ENCODE data around the gene DPEP2.
"Not testable (repeated sequence)": the region's sequence is repeated elsewhere in the genome, so short reads cannot be mapped to it uniquely, and the experiment has no call there.

The DPEP2 gene

DNA sequence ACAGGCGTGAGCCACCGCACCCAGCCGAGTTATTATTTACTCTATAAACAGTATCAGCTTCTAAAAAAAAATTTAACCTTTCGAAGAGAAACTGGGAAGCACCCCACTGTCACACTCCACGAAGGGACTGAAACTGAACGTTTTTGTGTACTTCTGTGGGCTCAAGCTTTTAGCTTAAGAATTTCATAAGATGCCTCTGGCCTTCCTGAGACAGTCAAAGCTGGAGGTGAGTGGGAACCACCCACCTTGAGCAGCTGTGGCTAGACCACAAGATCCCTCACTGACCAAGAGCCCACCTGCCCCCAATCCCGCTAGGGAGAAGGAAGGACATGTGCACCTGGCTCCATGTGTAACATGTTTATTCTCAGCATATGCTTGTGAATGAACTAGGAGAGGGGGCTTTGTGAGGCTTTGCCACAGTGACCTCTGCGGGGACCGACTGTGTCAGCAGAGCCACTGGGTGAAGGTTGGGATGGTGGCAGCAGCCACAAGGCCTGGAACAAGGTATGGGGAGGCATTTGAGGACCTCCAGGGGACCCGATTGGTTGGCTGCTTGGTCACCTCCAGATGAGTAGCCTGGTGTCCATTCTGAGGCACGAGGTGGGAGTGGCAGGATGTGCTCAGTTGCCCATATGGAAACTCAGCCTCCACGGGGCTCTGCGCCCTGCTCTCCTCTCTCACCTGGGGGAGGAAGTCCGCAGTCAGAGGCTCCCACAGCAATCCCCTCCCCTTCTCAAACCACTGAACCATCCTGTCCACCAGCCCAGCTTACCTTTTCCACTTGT lies 23.8 kb downstream of the DPEP2 start:
- no peak overlapping the region for H3K9ac ChIP-seq
- no peak overlapping the region for H3K4me3 ChIP-seq
- no peaks in the 10 kb centered on the region for H3K36me3 ChIP-seq
- no peak for TF ChIP-seq Cebpa-rat (IDR thresholded peaks at IDR 0.05)
- peaks cover 0 to 5% (median 0%) of the 10 kb centered on the region in 11 experiments; a peak in 1 of 22 replicates for H4K20me1 ChIP-seq
- peaks cover 0 to 7% (median 0%) of the 10 kb centered on the region in 10 experiments; a peak in 1 of 20 replicates for H3K4me1 ChIP-seq
- no peak overlapping the region for H3K27ac ChIP-seq
- no peaks in the 10 kb centered on the region for H3K9me3 ChIP-seq (replicated peaks in 1 of 11)
- no peak overlapping the region for H3K4me2 ChIP-seq
- no peaks in the 10 kb centered on the region for H3K27me3 ChIP-seq

DNA sequence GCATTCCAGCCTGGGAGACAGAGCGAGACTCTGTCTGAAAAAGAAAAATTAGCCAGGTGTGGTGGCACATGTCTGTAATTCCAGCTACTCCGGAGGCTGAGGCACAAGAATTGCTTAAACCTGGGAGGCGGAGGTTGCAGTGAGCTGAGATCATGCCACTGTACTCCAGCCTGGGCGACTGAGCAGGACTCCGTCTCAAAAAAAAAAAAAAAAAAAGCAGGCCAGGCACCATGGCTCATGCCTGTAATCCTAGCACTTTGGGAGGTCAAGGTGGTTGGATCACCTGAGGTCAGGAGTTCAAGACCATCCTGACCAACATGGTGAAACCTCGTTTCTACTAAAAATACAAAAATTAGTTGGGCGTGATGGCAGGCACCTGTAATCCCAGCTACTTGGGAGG lies 27.0 kb downstream of the DPEP2 start:
- H3K9me3 ChIP-seq (replicated peaks in 1 of 11); H3K4me2 ChIP-seq; H3K4me3 ChIP-seq; H4K20me1 ChIP-seq; H3K36me3 ChIP-seq; H3K9ac ChIP-seq; H3K27me3 ChIP-seq; H3K27ac ChIP-seq: not testable (repeated sequence)
- peaks cover 4 to 23% (median 14%) of the 10 kb centered on the region in 10 experiments for H3K4me1 ChIP-seq

DNA sequence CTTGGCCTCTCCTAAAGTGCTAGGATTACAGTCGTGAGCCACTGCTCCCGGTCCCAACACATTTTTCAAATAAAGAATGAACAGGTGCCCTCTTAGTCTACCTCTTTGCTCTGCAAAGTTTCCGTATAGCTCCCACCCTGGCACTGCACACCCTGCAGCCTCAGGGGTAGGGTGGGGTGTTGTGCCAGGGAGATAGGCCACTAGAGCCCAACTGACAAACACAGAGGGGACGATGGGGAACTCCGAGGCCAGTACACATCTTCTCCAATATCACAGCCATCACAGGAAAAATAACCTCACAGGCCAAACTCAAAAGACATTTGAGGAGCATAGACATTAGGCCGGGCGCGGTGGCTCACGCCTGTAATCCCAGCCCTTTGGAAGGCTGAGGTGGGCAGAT lies 28.2 kb downstream of the DPEP2 start:
- Histone ChIP-seq H3K27ac (no peak overlapping the region), H4K20me1 (peaks cover 5 to 16% (median 13%) of the 10 kb centered on the region in 11 experiments; a peak in 15 of 22 replicates), H3K27me3 (no peaks in the 10 kb centered on the region), H3K9me3 (replicated peaks in 1 of 11) (no peaks in the 10 kb centered on the region), H3K36me3 (no peaks in the 10 kb centered on the region), H3K4me3 (no peak overlapping the region), H3K9ac (no peak overlapping the region), H3K4me2 (no peak overlapping the region), H3K4me1 (peaks cover 16 to 35% (median 26%) of the 10 kb centered on the region in 10 experiments)
- TF ChIP-seq Cebpa-rat (IDR thresholded peaks at IDR 0.05), result no peak

DNA sequence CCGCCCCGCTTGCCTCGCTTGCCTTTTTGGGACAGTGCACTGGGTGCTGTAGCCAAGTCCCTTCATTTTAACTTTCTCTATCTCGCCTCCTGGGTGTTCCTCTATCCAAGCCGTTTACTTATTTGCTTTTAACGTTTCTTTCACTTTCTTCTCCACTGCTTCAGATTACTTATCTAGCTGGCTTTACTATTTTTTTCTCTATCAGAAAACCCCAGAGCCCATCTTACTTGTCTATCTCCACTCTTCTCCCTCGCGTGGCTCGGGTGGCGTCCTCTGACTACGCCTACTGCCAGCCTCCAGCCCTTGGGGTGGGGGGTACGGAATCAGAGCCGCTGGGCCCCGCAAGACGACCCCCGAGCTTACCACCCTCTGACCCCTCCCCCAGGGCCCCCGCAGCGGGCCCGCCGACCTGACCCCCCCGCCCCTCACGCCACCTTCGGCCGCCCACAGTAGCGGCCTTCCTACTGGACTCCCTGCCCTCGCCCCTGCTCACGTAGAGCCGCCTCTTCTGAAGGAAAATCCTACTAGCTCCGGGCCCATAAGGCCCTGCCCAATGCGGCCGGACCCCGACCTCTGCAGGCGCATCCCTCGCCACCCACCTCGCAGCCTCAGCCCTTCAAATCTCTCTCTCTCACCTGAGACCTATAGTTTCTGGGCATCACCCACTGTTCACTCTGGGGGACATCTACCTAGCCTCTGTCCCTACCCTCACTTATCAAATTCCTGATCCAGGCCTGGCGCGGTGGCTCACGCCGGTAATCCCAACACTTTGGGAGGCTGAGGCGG lies 29.8 kb downstream of the DPEP2 start:
- Histone ChIP-seq H3K4me2 (peak overlapping the region; percentile 75 to 99 (median 96)), H4K20me1 (peaks cover 5 to 30% (median 19%) of the 10 kb centered on the region in 11 experiments; a peak in 15 of 22 replicates), H3K9me3 (replicated peaks in 1 of 11) (no peaks in the 10 kb centered on the region), H3K27ac (peak overlapping the region in 6 of 11 experiments; percentile 78 to 86 (median 82); a peak in 13 of 22 replicates), H3K9ac (peak overlapping the region; percentile 82 to 93 (median 89); a peak in 17 of 22 replicates), H3K4me1 (peaks cover 24 to 44% (median 40%) of the 10 kb centered on the region in 10 experiments), H3K4me3 (peak overlapping the region; percentile 72 to 93 (median 84); a peak in 19 of 20 replicates), H3K27me3 (no peaks in the 10 kb centered on the region), H3K36me3 (no peaks in the 10 kb centered on the region)
- TF ChIP-seq Cebpa-rat (IDR thresholded peaks at IDR 0.05), result no peak

DNA sequence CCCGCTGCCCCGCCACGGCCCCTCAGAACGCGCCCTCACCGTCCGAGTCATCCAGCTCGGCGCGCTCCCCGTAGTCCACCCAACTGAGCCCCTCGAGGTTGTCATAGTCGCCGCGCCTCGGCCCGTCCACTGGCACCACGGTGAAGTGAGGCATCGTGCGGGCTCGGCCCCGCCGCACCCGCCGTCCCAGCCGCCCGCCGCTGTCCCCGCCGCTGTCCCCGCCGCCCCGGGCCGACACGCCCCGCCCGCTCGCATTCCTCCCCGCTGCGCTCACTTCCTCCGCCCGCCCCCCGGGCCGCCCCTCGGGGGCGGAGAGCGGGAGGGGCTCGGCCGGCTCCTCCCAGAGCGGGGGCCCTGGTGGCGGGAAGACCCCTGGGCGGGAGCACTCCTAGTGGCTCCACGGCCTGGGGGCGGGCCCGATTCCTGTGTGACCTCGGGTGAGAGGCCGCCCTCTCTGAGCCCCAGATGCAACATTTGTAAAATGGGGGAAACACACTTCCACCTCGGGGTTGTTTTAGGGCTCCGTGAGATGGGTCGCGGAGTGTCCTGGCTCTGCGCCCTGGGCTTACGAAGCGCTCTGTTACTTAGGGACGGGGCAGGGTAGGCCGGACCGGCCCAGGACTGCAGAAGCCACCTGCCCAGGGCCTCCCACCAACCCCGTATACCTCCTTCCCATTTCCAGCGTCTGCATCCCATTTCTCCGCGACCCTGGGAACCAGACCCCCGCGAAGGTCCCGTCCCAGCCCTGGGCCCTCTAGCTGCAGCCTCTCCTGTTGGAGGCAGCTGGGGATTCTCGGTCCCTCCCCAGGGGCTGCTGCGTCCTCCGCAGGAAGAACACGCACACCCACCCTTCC lies 30.7 kb downstream of the DPEP2 start, which contains the start of gene SLC12A4:
Gene SLC12A4 (minus strand): TSS at position 238 of the 854 bp plus-strand sequence. CDS start 84 bp downstream, at position 154.
- Histone ChIP-seq H3K4me3 (peak within 1 kb of the TSS; percentile 72 to 93 (median 84)), H3K9me3 (replicated peaks in 1 of 11) (no peaks in the 10 kb centered on the region), H3K27me3 (no peaks in the 10 kb centered on the region), H4K20me1 (peaks cover 5 to 38% (median 20%) of the 10 kb centered on the region in 11 experiments; a peak in 15 of 22 replicates), H3K4me1 (peaks cover 24 to 52% (median 43%) of the 10 kb centered on the region in 10 experiments), H3K36me3 (peaks cover 0 to 6% (median 0%) of the 10 kb centered on the region in 11 experiments; a peak in 7 of 22 replicates), H3K9ac (peak within 1 kb of the TSS; percentile 82 to 93 (median 89)), H3K27ac (peak within 1 kb of the TSS; percentile 68 to 94 (median 84); a peak in 21 of 22 replicates), H3K4me2 (peak within 1 kb of the TSS; percentile 75 to 99 (median 96))
- no peak for TF ChIP-seq Cebpa-rat (IDR thresholded peaks at IDR 0.05)

DNA sequence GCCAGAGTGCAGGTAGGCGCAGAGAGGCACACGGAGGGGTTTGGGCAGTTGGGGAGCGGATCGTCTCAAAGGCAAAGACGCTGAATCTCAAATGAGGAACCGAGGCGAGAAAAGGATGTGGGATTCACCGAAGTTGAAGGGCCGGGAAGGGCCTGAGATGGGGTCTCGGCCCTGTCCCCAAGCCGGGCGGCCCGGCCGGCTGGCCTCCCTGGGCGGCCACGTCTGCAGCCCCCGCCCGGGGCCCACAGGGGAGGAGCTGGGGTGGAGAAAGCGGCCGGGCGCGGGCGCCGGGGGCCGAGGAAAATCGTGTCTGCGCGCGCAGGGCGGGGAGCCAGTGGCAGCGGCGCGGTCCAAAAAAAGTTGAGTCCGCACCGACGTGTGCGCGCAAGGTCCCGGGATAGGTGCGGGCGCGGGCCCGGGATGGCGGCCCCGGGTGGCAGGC lies 31.3 kb downstream of the DPEP2 start:
- Histone ChIP-seq H3K4me3 (peak overlapping the region; percentile 72 to 93 (median 84)), H3K9me3 (replicated peaks in 1 of 11) (no peaks in the 10 kb centered on the region), H3K4me1 (peaks cover 24 to 54% (median 43%) of the 10 kb centered on the region in 10 experiments), H3K27me3 (no peaks in the 10 kb centered on the region), H3K4me2 (peak overlapping the region; percentile 75 to 99 (median 96)), H3K9ac (peak overlapping the region; percentile 82 to 93 (median 89)), H3K36me3 (peaks cover 0 to 12% (median 6%) of the 10 kb centered on the region in 11 experiments; a peak in 13 of 22 replicates), H4K20me1 (peaks cover 5 to 44% (median 20%) of the 10 kb centered on the region in 11 experiments; a peak in 15 of 22 replicates), H3K27ac (peak overlapping the region; percentile 68 to 94 (median 84); a peak in 21 of 22 replicates)
- TF ChIP-seq Cebpa-rat (IDR thresholded peaks at IDR 0.05), result no peak

DNA sequence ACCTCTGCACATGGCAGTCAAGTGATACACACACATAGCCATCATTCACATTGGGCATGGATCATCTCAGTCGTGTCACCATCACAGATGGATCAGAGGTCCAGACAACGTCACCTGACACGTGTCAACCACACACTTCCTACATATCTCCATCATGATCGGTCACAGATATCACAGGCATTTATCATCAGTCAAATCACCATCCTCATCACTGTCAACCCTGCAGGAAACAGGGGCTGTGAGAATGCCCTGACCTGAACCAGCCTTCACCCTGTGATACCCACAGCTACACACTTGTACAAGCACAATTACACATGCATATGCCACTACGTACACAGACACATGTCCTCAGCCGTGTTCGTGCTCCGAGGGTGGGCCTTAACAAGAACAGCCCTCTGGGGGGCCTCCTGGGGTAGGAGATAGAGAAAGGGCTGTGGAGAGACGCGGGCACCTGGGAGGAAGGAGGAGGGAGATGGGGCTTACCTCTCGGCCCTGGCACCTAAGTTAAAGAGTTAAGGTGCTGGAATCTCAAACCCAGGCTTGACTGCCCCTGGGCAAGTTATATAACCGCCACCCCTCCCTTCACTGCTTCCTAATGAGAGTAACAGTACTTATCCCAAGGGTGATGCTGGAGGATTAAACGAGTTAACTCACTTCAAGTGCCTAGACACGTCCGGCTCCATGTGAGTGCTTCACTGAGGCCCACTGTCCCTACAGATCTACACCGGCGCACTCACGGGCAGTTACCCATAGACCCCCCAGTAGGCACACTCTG lies 31.9 kb downstream of the DPEP2 start:
- Histone ChIP-seq H3K4me3 (peak overlapping the region; percentile 72 to 93 (median 84)), H3K9me3 (replicated peaks in 1 of 11) (no peaks in the 10 kb centered on the region), H3K27ac (peak overlapping the region; percentile 68 to 94 (median 84); a peak in 21 of 22 replicates), H3K9ac (peak overlapping the region; percentile 82 to 93 (median 89)), H3K4me1 (peaks cover 24 to 54% (median 43%) of the 10 kb centered on the region in 10 experiments), H3K4me2 (peak overlapping the region; percentile 75 to 99 (median 96)), H3K36me3 (peaks cover 0 to 18% (median 12%) of the 10 kb centered on the region in 11 experiments; a peak in 15 of 22 replicates), H4K20me1 (peaks cover 5 to 44% (median 20%) of the 10 kb centered on the region in 11 experiments; a peak in 15 of 22 replicates), H3K27me3 (no peaks in the 10 kb centered on the region)
- TF ChIP-seq Cebpa-rat (IDR thresholded peaks at IDR 0.05), result no peak
